ENCODE data around the gene POU6F2.
A peak's percentile ranks its signal among the peaks of the same experiment; 100 is the strongest.

The POU6F2 gene

GRCh38 chr7:39404907-39405306, 427.2 kb downstream of the POU6F2 start:
- no peak for DNase-seq (ENCODE audit: low read depth)

- no peak for DNase-seq (ENCODE audit: low read depth)
Measured at GRCh38 chr7:39405581-39405980, 427.9 kb downstream of the POU6F2 start.

- DNase-seq (ENCODE audit: low read depth): no peak
Measured at GRCh38 chr7:39406467-39406866, 428.8 kb downstream of the POU6F2 start.

- no peak for DNase-seq (ENCODE audit: low read depth)
Measured at GRCh38 chr7:39407137-39407536, 429.4 kb downstream of the POU6F2 start.

- no peak for DNase-seq (ENCODE audit: low read depth)
Measured at GRCh38 chr7:39407723-39408122, 430.0 kb downstream of the POU6F2 start.

- no peak for DNase-seq (ENCODE audit: low read depth)
Measured at GRCh38 chr7:39408906-39409305, 431.2 kb downstream of the POU6F2 start.

- no peak for DNase-seq (ENCODE audit: low read depth)
Measured at GRCh38 chr7:39410582-39410981, 432.9 kb downstream of the POU6F2 start.

- DNase-seq (ENCODE audit: low read depth): peak; percentile 3
Measured at GRCh38 chr7:39413636-39414223, 436.0 kb downstream of the POU6F2 start.

GRCh38 chr7:39414224-39415035, 436.7 kb downstream of the POU6F2 start:
- peak; percentile 53 for DNase-seq (ENCODE audit: low read depth)

GRCh38 chr7:39415091-39415787, 437.5 kb downstream of the POU6F2 start:
- DNase-seq (ENCODE audit: low read depth): no peak

- DNase-seq (ENCODE audit: low read depth): no peak
Measured at GRCh38 chr7:39416866-39417265, 439.2 kb downstream of the POU6F2 start.

- DNase-seq (ENCODE audit: low read depth): no peak
Measured at GRCh38 chr7:39417642-39418041, 439.9 kb downstream of the POU6F2 start.

- DNase-seq (ENCODE audit: low read depth): no peak
Measured at GRCh38 chr7:39421251-39421650, 443.5 kb downstream of the POU6F2 start.

GRCh38 chr7:39421661-39422060, 444.0 kb downstream of the POU6F2 start:
- DNase-seq (ENCODE audit: low read depth): no peak

- peak; percentile 86 for DNase-seq (ENCODE audit: low read depth)
Measured at GRCh38 chr7:39428221-39428620, 450.5 kb downstream of the POU6F2 start.

- no peak for DNase-seq (ENCODE audit: low read depth)
Measured at GRCh38 chr7:39429421-39429820, 451.7 kb downstream of the POU6F2 start.

- no peak for DNase-seq (ENCODE audit: low read depth)
Measured at GRCh38 chr7:39430441-39430840, 452.7 kb downstream of the POU6F2 start.

GRCh38 chr7:39430909-39431641, 453.4 kb downstream of the POU6F2 start:
- no peak for DNase-seq (ENCODE audit: low read depth)

- no peak for DNase-seq (ENCODE audit: low read depth)
Measured at GRCh38 chr7:39432368-39432767, 454.7 kb downstream of the POU6F2 start.

- no peak for DNase-seq (ENCODE audit: low read depth)
Measured at GRCh38 chr7:39432807-39433416, 455.2 kb downstream of the POU6F2 start.

- no peak for DNase-seq (ENCODE audit: low read depth)
Measured at GRCh38 chr7:39433550-39433949, 455.8 kb downstream of the POU6F2 start.

- DNase-seq (ENCODE audit: low read depth): no peak
Measured at GRCh38 chr7:39434012-39434411, 456.3 kb downstream of the POU6F2 start.

Data from EH (cell line).